Neural cell (in vitro differentiated cells): Measurements from ENCODE around the gene MYLK. TPM values are rescaled to one million over a fixed set of nuclear protein-coding genes. Genes with fewer than 3 reads are reported as not detected.

Source experiments
- H2AFZ ChIP-seq: fragments of 200-600, 300-800 bp; sonication (generic), shearing (Covaris generic); 2 replicates; pipeline ENCODE4 v1.6.0; 2014; ENCODE audit warnings: low read depth, mild to moderate bottlenecking, antibody characterized with exemption, low read length, moderate library complexity
- H3F3A ChIP-seq: fragments of 200-600 bp; shearing (Covaris generic); 2 replicates; pipeline ENCODE4 v1.6.1; 2016; ENCODE audit warnings: mild to moderate bottlenecking, moderate library complexity, mixed read lengths, antibody characterized with exemption, low read length; ENCODE audit not compliant: insufficient read depth, poor library complexity, severe bottlenecking
- H3K27ac ChIP-seq: fragments of 200-600, 300-800 bp; sonication (generic), shearing (Covaris generic); 2 replicates; pipeline ENCODE4 v1.5.1; 2014; ENCODE audit warnings: mild to moderate bottlenecking, low read length, moderate library complexity
- H3K27me3 ChIP-seq: fragments of 300-800, 200-600 bp; sonication (generic), shearing (Covaris generic); 2 replicates; pipeline ENCODE4 v1.6.0; 2014; ENCODE audit warnings: mild to moderate bottlenecking, low read depth, low read length, moderate library complexity; ENCODE audit not compliant: insufficient read depth
- H3K36me3 ChIP-seq: fragments of 300-800, 200-600 bp; sonication (generic), shearing (Covaris generic); 2 replicates; pipeline ENCODE4 v1.5.1; 2014; ENCODE audit warnings: mild to moderate bottlenecking, antibody characterized with exemption, low read length, moderate library complexity; ENCODE audit not compliant: insufficient read depth
- H3K4me2 ChIP-seq: fragments of 300-800, 200-600 bp; sonication (generic), shearing (Covaris generic); 2 replicates; pipeline ENCODE4 v1.6.0; 2014; ENCODE audit warnings: mild to moderate bottlenecking, low read length
- H3K4me3 ChIP-seq: fragments of 300-800, 200-600 bp; sonication (generic), shearing (Covaris generic); 2 replicates; pipeline ENCODE4 v1.5.1; 2014; ENCODE audit warnings: mild to moderate bottlenecking, low read length, moderate library complexity
- H3K79me2 ChIP-seq: fragments of 200-600 bp; shearing (Covaris generic); replicated peaks from 2 replicates; pipeline ENCODE4 v1.6.0; 2014; ENCODE audit warnings: mild to moderate bottlenecking, low read length, moderate library complexity; ENCODE audit not compliant: insufficient read depth
- H3K9ac ChIP-seq: fragments of 300-800, 200-600 bp; sonication (generic), shearing (Covaris generic); 2 replicates; pipeline ENCODE4 v1.6.1; 2016; ENCODE audit warnings: mild to moderate bottlenecking, low read length, mixed read lengths
- H3K9me2 ChIP-seq: fragments of 200-600 bp; shearing (Covaris generic); 2 replicates; pipeline ENCODE4 v1.6.1; 2016; ENCODE audit warnings: mild to moderate bottlenecking, low read length, mixed read lengths; ENCODE audit not compliant: insufficient read depth
- H3K9me3 ChIP-seq: fragments of 200-600, 300-800 bp; sonication (generic), shearing (Covaris generic); 2 replicates; pipeline ENCODE4 v1.6.1; 2016; ENCODE audit warnings: mild to moderate bottlenecking, mixed run types, low read length, moderate library complexity, mixed read lengths
- H4K20me1 ChIP-seq: fragments of 200-600 bp; shearing (Covaris generic); 2 replicates; pipeline ENCODE4 v1.6.1; 2016; ENCODE audit warnings: mild to moderate bottlenecking, mixed run types; ENCODE audit not compliant: insufficient read depth
- EP300 ChIP-seq: fragments of 450-650 bp; conservative IDR thresholded peaks from 2 replicates; pipeline ENCODE4 v1.6.1; 2014; ENCODE audit warnings: antibody characterized with exemption, mild to moderate bottlenecking, moderate library complexity; ENCODE audit not compliant: poor library complexity, severe bottlenecking
- EZH2 ChIP-seq: fragments of 200-600, 300-800 bp; shearing (Covaris generic), sonication (generic); IDR thresholded peaks from 2 replicates; pipeline ENCODE4 v1.6.1; 2014; ENCODE audit warnings: antibody characterized with exemption, low read length, borderline replicate concordance, mild to moderate bottlenecking; ENCODE audit not compliant: insufficient read depth, poor library complexity, severe bottlenecking
- MXI1 ChIP-seq: fragments of 450-650 bp; conservative IDR thresholded peaks from 2 replicates; pipeline ENCODE4 v1.6.1; 2014; ENCODE audit warnings: antibody characterized with exemption, mild to moderate bottlenecking; ENCODE audit not compliant: poor library complexity, severe bottlenecking
- POLR2AphosphoS5 ChIP-seq: IDR thresholded peaks from 2 replicates; pipeline ENCODE4 v1.6.1; 2012
- RAD21 ChIP-seq: fragments of 450-650 bp; conservative IDR thresholded peaks from 2 replicates; pipeline ENCODE4 v1.6.1; 2014; ENCODE audit warnings: antibody characterized with exemption, mild to moderate bottlenecking, moderate library complexity
- SMC3 ChIP-seq: fragments of 450-650 bp; conservative IDR thresholded peaks from 2 replicates; pipeline ENCODE4 v1.6.1; 2014; ENCODE audit warnings: antibody characterized with exemption, mild to moderate bottlenecking, moderate library complexity; ENCODE audit not compliant: poor library complexity
- TAF1 ChIP-seq: IDR thresholded peaks from 2 replicates; pipeline ENCODE4 v1.6.1; 2012; ENCODE audit warnings: low read depth
- polyA plus RNA-seq: library from polyadenylated mRNA; depleted of rRNA; stranded (reverse); fragments of >200 nt; gene quantifications from 2 replicates; pipeline ENCODE4 v1.2.3, GENCODE V29; 2014
- TF ChIP-seq, protein P1 (sequence below): IDR thresholded peaks from 2 replicates; pipeline ENCODE4 v1.6.1; 2012; ENCODE audit warnings: borderline replicate concordance
- TF ChIP-seq, protein P2 (sequence below): fragments of 450-650 bp; IDR thresholded peaks from 2 replicates; pipeline ENCODE4 v1.5.1; 2014; ENCODE audit warnings: antibody characterized with exemption, mild to moderate bottlenecking, moderate library complexity; ENCODE audit not compliant: poor library complexity, severe bottlenecking

The MYLK gene
- polyA plus RNA-seq, 1 donor from 2014 or later, result 0.43 TPM

DNA sequence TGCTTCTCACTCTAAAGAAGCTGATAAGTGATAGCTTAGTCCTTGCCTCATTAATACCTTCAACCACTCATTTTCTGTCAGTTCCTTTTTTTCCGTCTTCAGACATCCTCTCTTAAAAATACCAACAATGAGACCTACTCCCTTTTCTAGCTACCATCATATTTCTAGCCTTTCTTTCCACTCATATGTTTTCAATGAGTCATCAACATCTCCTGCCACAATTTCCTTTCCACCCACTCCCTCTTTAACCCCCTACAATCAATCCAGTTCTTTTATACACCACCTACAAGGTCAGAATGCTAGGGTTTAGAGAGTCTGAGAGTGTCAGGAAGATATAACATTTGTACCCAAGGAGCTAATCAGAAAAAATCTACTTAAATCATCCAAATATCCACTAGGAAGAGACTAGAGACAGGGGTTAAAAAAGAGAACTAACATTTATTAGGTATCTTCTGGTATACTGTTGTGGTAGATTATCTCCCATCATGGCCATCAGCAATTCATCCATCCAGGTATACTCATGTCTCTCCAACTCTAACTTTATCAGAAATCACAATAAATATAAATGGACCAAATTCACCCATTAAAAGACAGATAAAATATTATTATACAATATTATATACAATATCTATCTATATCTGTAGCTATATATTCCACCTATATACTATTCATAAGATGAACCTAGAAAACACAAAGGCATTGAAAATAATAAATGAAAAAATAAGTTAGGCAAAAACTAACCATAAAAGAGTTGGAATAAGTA is 42.5 kb downstream of the MYLK start:
- TF ChIP-seq, protein P1, sequence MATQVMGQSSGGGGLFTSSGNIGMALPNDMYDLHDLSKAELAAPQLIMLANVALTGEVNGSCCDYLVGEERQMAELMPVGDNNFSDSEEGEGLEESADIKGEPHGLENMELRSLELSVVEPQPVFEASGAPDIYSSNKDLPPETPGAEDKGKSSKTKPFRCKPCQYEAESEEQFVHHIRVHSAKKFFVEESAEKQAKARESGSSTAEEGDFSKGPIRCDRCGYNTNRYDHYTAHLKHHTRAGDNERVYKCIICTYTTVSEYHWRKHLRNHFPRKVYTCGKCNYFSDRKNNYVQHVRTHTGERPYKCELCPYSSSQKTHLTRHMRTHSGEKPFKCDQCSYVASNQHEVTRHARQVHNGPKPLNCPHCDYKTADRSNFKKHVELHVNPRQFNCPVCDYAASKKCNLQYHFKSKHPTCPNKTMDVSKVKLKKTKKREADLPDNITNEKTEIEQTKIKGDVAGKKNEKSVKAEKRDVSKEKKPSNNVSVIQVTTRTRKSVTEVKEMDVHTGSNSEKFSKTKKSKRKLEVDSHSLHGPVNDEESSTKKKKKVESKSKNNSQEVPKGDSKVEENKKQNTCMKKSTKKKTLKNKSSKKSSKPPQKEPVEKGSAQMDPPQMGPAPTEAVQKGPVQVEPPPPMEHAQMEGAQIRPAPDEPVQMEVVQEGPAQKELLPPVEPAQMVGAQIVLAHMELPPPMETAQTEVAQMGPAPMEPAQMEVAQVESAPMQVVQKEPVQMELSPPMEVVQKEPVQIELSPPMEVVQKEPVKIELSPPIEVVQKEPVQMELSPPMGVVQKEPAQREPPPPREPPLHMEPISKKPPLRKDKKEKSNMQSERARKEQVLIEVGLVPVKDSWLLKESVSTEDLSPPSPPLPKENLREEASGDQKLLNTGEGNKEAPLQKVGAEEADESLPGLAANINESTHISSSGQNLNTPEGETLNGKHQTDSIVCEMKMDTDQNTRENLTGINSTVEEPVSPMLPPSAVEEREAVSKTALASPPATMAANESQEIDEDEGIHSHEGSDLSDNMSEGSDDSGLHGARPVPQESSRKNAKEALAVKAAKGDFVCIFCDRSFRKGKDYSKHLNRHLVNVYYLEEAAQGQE, result no peak
- no peak for TF ChIP-seq RAD21
- no peak for TF ChIP-seq MXI1
- no peak for TF ChIP-seq SMC3
- no peak for TF ChIP-seq EP300
- no peak for TF ChIP-seq TAF1
- no peak for TF ChIP-seq POLR2AphosphoS5
- TF ChIP-seq, protein P2, sequence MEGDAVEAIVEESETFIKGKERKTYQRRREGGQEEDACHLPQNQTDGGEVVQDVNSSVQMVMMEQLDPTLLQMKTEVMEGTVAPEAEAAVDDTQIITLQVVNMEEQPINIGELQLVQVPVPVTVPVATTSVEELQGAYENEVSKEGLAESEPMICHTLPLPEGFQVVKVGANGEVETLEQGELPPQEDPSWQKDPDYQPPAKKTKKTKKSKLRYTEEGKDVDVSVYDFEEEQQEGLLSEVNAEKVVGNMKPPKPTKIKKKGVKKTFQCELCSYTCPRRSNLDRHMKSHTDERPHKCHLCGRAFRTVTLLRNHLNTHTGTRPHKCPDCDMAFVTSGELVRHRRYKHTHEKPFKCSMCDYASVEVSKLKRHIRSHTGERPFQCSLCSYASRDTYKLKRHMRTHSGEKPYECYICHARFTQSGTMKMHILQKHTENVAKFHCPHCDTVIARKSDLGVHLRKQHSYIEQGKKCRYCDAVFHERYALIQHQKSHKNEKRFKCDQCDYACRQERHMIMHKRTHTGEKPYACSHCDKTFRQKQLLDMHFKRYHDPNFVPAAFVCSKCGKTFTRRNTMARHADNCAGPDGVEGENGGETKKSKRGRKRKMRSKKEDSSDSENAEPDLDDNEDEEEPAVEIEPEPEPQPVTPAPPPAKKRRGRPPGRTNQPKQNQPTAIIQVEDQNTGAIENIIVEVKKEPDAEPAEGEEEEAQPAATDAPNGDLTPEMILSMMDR, result no peak
- Histone ChIP-seq H3K79me2 (no peaks in the 10 kb centered on the region), H3F3A (no peaks in the 10 kb centered on the region), H3K9me2 (no peaks in the 10 kb centered on the region), H3K9me3 (peaks cover 2% of the 10 kb centered on the region), H3K27ac (no peak overlapping the region), H3K4me3 (no peak overlapping the region), H3K4me2 (no peak overlapping the region), H3K36me3 (no peaks in the 10 kb centered on the region), H3K9ac (no peak overlapping the region), H4K20me1 (no peaks in the 10 kb centered on the region), H3K27me3 (no peaks in the 10 kb centered on the region), H2AFZ (no peak overlapping the region)

DNA sequence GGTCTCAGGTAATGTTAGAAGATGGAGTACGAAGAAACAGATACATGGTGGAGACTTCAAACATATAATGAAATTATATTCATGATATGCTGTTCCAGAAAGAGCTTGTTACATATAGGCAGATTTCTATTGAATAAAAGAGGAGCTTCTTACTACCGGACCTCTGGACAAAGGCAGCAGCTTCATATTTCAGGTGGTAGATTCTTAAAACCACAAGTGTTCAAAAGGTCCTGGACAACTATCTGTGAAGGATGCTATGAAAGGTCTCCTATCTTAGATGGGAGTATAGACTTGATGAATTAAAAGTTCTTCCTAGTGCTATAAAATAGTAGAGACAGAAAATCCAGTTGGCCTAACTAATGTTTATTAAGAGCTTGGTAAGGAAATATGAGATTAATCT is 43.2 kb downstream of the MYLK start:
- no peaks in the 10 kb centered on the region for H3K36me3 ChIP-seq
- H4K20me1 ChIP-seq, result no peaks in the 10 kb centered on the region
- no peaks in the 10 kb centered on the region for H3K79me2 ChIP-seq
- no peak for TF ChIP-seq MXI1
- TF ChIP-seq RAD21, result no peak
- TF ChIP-seq SMC3, result no peak
- TF ChIP-seq, protein P1, result no peak
- no peak for TF ChIP-seq POLR2AphosphoS5
- TF ChIP-seq TAF1, result no peak
- no peak for TF ChIP-seq EP300
- no peak for TF ChIP-seq EZH2
- TF ChIP-seq, protein P2, result no peak
- no peak overlapping the region for H3K4me2 ChIP-seq
- H3K9me2 ChIP-seq, result no peaks in the 10 kb centered on the region
- H2AFZ ChIP-seq, result no peak overlapping the region
- H3K27me3 ChIP-seq, result no peaks in the 10 kb centered on the region
- no peak overlapping the region for H3K4me3 ChIP-seq
- H3F3A ChIP-seq, result no peaks in the 10 kb centered on the region
- no peak overlapping the region for H3K27ac ChIP-seq
- H3K9ac ChIP-seq, result no peak overlapping the region
- no peaks in the 10 kb centered on the region for H3K9me3 ChIP-seq
